Karpas-422 (cell line): Measurements from ENCODE around the gene XRCC6. TPM values are rescaled to one million over a fixed set of nuclear protein-coding genes. Genes with fewer than 3 reads are reported as not detected.
A peak's percentile ranks its signal among the peaks of the same experiment; 100 is the strongest.
"Not testable (repeated sequence)": the region's sequence is repeated elsewhere in the genome, so short reads cannot be mapped to it uniquely, and the experiment has no call there.

ENCODE experiments used
- DNase-seq: peaks from one replicate; pipeline ENCODE4 v3.0.0-alpha.2; 2015
- H2AFZ ChIP-seq: fragments of 200-600 bp; sonication (generic); 2 replicates; pipeline ENCODE4 v1.6.1; 2014; ENCODE audit warnings: antibody characterized with exemption, low read length, mixed read lengths
- H3K27ac ChIP-seq: fragments of 200-600 bp; sonication (generic); 2 replicates; pipeline ENCODE4 v1.5.1; 2014; ENCODE audit warnings: mild to moderate bottlenecking, low read length, moderate library complexity
- H3K27me3 ChIP-seq: fragments of 200-600 bp; sonication (generic); 2 replicates; pipeline ENCODE4 v1.6.1; 2014; ENCODE audit warnings: low read length, mixed read lengths
- H3K36me3 ChIP-seq: fragments of 200-600 bp; sonication (generic); 2 replicates; pipeline ENCODE4 v1.6.1; 2014; ENCODE audit warnings: low read length, mixed read lengths; ENCODE audit not compliant: insufficient read depth
- H3K4me1 ChIP-seq: fragments of 200-600 bp; sonication (generic); 2 replicates; pipeline ENCODE4 v1.6.1; 2014; ENCODE audit warnings: mild to moderate bottlenecking, low read length, mixed read lengths
- H3K4me2 ChIP-seq: fragments of 200-600 bp; sonication (generic); 2 replicates; pipeline ENCODE4 v1.6.1; 2014; ENCODE audit warnings: low read length, low read depth, mild to moderate bottlenecking; ENCODE audit not compliant: poor library complexity, severe bottlenecking
- H3K4me3 ChIP-seq: fragments of 200-600 bp; sonication (generic); 2 replicates; pipeline ENCODE4 v1.5.1; 2014; ENCODE audit warnings: mild to moderate bottlenecking, antibody characterized with exemption, low read length, mixed read lengths
- H3K79me2 ChIP-seq: fragments of 200-600 bp; sonication (generic); 2 replicates; pipeline ENCODE4 v1.6.1; 2014; ENCODE audit warnings: mild to moderate bottlenecking, low read length, mixed read lengths
- H3K9ac ChIP-seq: fragments of 200-600 bp; sonication (generic); 2 replicates; pipeline ENCODE4 v1.6.0; 2014; ENCODE audit warnings: low read length
- H3K9me2 ChIP-seq: fragments of 200-600 bp; sonication (generic), shearing (Covaris generic); replicated peaks from 2 replicates; pipeline ENCODE4 v1.6.0; 2014; ENCODE audit warnings: mild to moderate bottlenecking, low read length, moderate library complexity; ENCODE audit not compliant: insufficient read depth
- H3K9me3 ChIP-seq: fragments of 300-700, 200-600 bp; sonication (generic); 2 replicates; pipeline ENCODE4 v1.6.1; 2014; ENCODE audit warnings: low read length, mixed read lengths
- H4K20me1 ChIP-seq: fragments of 200-600 bp; sonication (generic); 2 replicates; pipeline ENCODE4 v1.6.1; 2014; ENCODE audit warnings: mild to moderate bottlenecking, antibody characterized with exemption, low read length, low read depth; ENCODE audit not compliant: insufficient read depth
- total RNA-seq: library from RNA; depleted of rRNA; stranded (reverse); fragments of >200 nt; shearing (Covaris generic); gene quantifications from 2 replicates; pipeline ENCODE4 v1.2.3, GENCODE V29; 2014; ENCODE audit warnings: low replicate concordance

XRCC6 gene
- total RNA-seq, 1 experiment from 2014 or later, result 173 TPM

- Histone ChIP-seq H3K9me2 (no peaks in the 10 kb centered on the region), H3K9ac (no peak overlapping the region), H4K20me1 (peaks cover 9% of the 10 kb centered on the region; the same call in 1 of the 2 replicates), H3K27me3 (no peaks in the 10 kb centered on the region), H3K27ac (no peak overlapping the region), H3K79me2 (peaks cover 28% of the 10 kb centered on the region), H3K9me3 (no peaks in the 10 kb centered on the region), H2AFZ (no peak overlapping the region), H3K4me2 (no peak overlapping the region), H3K36me3 (peaks cover 36% of the 10 kb centered on the region; the same call in 1 of the 2 replicates), H3K4me1 (no peaks in the 10 kb centered on the region), H3K4me3 (no peak overlapping the region)
- DNase-seq, result no peak
Observed at GRCh38 chr22:41608386-41608785, 12.7 kb upstream of the XRCC6 start.

GRCh38 chr22:41612603-41613306 is 8.3 kb upstream of the XRCC6 start:
- Histone ChIP-seq H2AFZ (no peak overlapping the region), H3K79me2 (peaks cover 60% of the 10 kb centered on the region), H3K36me3 (peaks cover 16% of the 10 kb centered on the region; the same call in 1 of the 2 replicates), H3K27me3 (no peaks in the 10 kb centered on the region), H3K9ac (no peak overlapping the region), H4K20me1 (peaks cover 8% of the 10 kb centered on the region; the same call in 1 of the 2 replicates), H3K4me2 (no peak overlapping the region), H3K4me3 (no peak overlapping the region), H3K4me1 (peaks cover 15% of the 10 kb centered on the region), H3K27ac (no peak overlapping the region), H3K9me2 (no peaks in the 10 kb centered on the region), H3K9me3 (no peaks in the 10 kb centered on the region)
- DNase-seq, result no peak

DNA sequence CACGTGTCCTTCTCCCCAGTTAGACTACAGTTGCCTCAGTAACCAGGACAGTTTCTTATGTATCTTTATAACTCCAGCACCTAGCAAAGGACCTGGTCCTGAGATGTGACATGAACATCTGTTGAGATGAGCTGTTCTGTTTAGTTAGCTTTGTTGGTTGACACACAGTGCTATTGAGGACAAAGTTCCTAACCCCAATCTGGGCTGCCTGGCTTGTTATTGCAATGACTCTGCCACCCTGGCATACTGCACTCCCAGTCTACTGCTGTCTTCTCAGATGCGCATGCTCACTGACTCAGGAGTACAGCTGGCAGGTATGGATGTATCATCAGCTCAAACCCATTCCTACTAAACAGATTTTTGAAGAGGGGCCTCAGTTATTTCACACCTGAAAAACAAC is 7.6 kb upstream of the XRCC6 start:
- Histone ChIP-seq H3K9ac (no peak overlapping the region), H3K4me3 (no peak overlapping the region), H3K4me2 (no peak overlapping the region), H3K9me2 (no peaks in the 10 kb centered on the region), H4K20me1 (peaks cover 8% of the 10 kb centered on the region; the same call in 1 of the 2 replicates), H3K36me3 (peaks cover 16% of the 10 kb centered on the region; the same call in 1 of the 2 replicates), H3K4me1 (peaks cover 20% of the 10 kb centered on the region), H3K27me3 (no peaks in the 10 kb centered on the region), H3K79me2 (peaks cover 65% of the 10 kb centered on the region), H3K9me3 (no peaks in the 10 kb centered on the region), H2AFZ (no peak overlapping the region), H3K27ac (no peak overlapping the region)
- no peak for DNase-seq

- H3K79me2 ChIP-seq, result peaks cover 89% of the 10 kb centered on the region
- no peaks in the 10 kb centered on the region for H3K27me3 ChIP-seq
- H3K4me3 ChIP-seq, result peak overlapping the region; percentile 91
- H4K20me1 ChIP-seq, result peaks cover 6% of the 10 kb centered on the region; the same call in 1 of the 2 replicates
- H2AFZ ChIP-seq, result no peak overlapping the region
- H3K4me2 ChIP-seq, result peak overlapping the region; percentile 96
- no peaks in the 10 kb centered on the region for H3K9me3 ChIP-seq
- H3K4me1 ChIP-seq, result peaks cover 38% of the 10 kb centered on the region
- H3K27ac ChIP-seq, result peak overlapping the region; percentile 54
- H3K36me3 ChIP-seq, result peaks cover 21% of the 10 kb centered on the region; the same call in 1 of the 2 replicates
- peak overlapping the region; percentile 94 for H3K9ac ChIP-seq
- peak; percentile 78 for DNase-seq
- no peaks in the 10 kb centered on the region for H3K9me2 ChIP-seq
Observed at GRCh38 chr22:41619979-41620588, 1.0 kb upstream of the XRCC6 start.

- peaks cover 38% of the 10 kb centered on the region for H3K4me1 ChIP-seq
- H3K4me2 ChIP-seq, result peak within 1 kb of the TSS; percentile 96
- H2AFZ ChIP-seq, result peak within 1 kb of the TSS; percentile 71; the same call in 1 of the 2 replicates
- no peaks in the 10 kb centered on the region for H3K9me3 ChIP-seq
- H3K79me2 ChIP-seq, result peaks cover 89% of the 10 kb centered on the region
- H3K4me3 ChIP-seq, result peak within 1 kb of the TSS; percentile 91
- peak within 1 kb of the TSS; percentile 94 for H3K9ac ChIP-seq
- H3K36me3 ChIP-seq, result peaks cover 26% of the 10 kb centered on the region
- peaks cover 6% of the 10 kb centered on the region; the same call in 1 of the 2 replicates for H4K20me1 ChIP-seq
- no peaks in the 10 kb centered on the region for H3K9me2 ChIP-seq
- peak; percentile 65 for DNase-seq
- no peaks in the 10 kb centered on the region for H3K27me3 ChIP-seq
- H3K27ac ChIP-seq, result peak within 1 kb of the TSS; percentile 81
Observed at GRCh38 chr22:41620589-41621098, 451 bp upstream of the XRCC6 start, which contains the start of gene DESI1. TSS of gene DESI1 (minus strand) at chr22:41621043. CDS start at chr22:41620839, 204 bp downstream.

GRCh38 chr22:41621911-41622179 is 750 bp downstream of the XRCC6 start:
- H4K20me1 ChIP-seq, result peaks cover 6% of the 10 kb centered on the region; the same call in 1 of the 2 replicates
- peak overlapping the region; percentile 81 for H3K27ac ChIP-seq
- no peaks in the 10 kb centered on the region for H3K9me3 ChIP-seq
- H3K36me3 ChIP-seq, result peaks cover 23% of the 10 kb centered on the region
- H3K9me2 ChIP-seq, result no peaks in the 10 kb centered on the region
- H3K4me2 ChIP-seq, result peak overlapping the region; percentile 96
- H3K79me2 ChIP-seq, result peaks cover 80% of the 10 kb centered on the region
- H3K27me3 ChIP-seq, result no peaks in the 10 kb centered on the region
- H2AFZ ChIP-seq, result no peak overlapping the region; the same call in 1 of the 2 replicates
- H3K4me3 ChIP-seq, result peak overlapping the region; percentile 91
- H3K4me1 ChIP-seq, result peaks cover 32% of the 10 kb centered on the region
- peak overlapping the region; percentile 90 for H3K9ac ChIP-seq
- DNase-seq, result no peak

DNA sequence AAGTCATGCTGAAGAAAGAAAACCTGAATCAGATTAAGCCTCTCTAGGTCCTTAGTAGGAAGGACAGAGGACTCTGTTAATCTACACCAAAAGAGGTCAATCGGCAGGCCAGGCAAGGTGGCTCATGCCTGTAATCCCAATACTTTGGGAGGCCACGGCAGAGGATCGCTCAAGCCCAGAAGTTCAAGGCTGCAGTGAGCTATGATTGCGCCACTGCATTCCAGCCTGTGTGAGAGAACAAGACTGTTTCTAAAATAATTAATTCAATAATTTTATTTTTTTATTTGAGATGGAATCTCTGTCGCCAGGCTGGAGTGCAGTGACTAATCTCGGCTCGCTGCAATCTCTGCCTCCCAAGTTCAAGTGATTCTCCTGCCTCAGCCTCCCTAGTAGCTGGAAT is 4.5 kb downstream of the XRCC6 start:
- DNase-seq, result no peak
- no peaks in the 10 kb centered on the region for H3K27me3 ChIP-seq
- H3K4me1 ChIP-seq, result peaks cover 5% of the 10 kb centered on the region
- no peak overlapping the region for H2AFZ ChIP-seq
- H3K79me2 ChIP-seq, result peaks cover 68% of the 10 kb centered on the region
- H3K9me3 ChIP-seq, result no peaks in the 10 kb centered on the region
- H3K27ac ChIP-seq, result no peak overlapping the region
- no peak overlapping the region for H3K9ac ChIP-seq
- H3K4me2 ChIP-seq, result no peak overlapping the region
- peaks cover 11% of the 10 kb centered on the region; the same call in 1 of the 2 replicates for H4K20me1 ChIP-seq
- peaks cover 40% of the 10 kb centered on the region for H3K36me3 ChIP-seq
- H3K4me3 ChIP-seq, result no peak overlapping the region
- H3K9me2 ChIP-seq, result no peaks in the 10 kb centered on the region

- H3K9ac ChIP-seq, H3K27ac ChIP-seq, H3K4me1 ChIP-seq, H3K27me3 ChIP-seq, H3K9me2 ChIP-seq, DNase-seq, H3K4me2 ChIP-seq, H3K9me3 ChIP-seq, H2AFZ ChIP-seq, H3K4me3 ChIP-seq: not testable (repeated sequence)
- 0 out of 2 replicates have a peak, but pooled peaks cover 10% of the 10 kb centered on the region for H4K20me1 ChIP-seq
- peaks cover 59% of the 10 kb centered on the region for H3K79me2 ChIP-seq
- H3K36me3 ChIP-seq, result peaks cover 47% of the 10 kb centered on the region
Observed at GRCh38 chr22:41631115-41631514, 10.0 kb downstream of the XRCC6 start.
